Central memory CD4-positive, alpha-beta T cell (primary cell): ENCODE results near the gene GFPT1.
"Not testable (repeated sequence)": the region's sequence is repeated elsewhere in the genome, so short reads cannot be mapped to it uniquely, and the experiment has no call there.

Experiments used
- DNase-seq: peaks from one replicate; pipeline ENCODE4 v3.0.0; 2022

Gene GFPT1

GRCh38 chr2:69383176-69383812 lies 3.7 kb downstream of the GFPT1 start:
- no peak for DNase-seq

DNA sequence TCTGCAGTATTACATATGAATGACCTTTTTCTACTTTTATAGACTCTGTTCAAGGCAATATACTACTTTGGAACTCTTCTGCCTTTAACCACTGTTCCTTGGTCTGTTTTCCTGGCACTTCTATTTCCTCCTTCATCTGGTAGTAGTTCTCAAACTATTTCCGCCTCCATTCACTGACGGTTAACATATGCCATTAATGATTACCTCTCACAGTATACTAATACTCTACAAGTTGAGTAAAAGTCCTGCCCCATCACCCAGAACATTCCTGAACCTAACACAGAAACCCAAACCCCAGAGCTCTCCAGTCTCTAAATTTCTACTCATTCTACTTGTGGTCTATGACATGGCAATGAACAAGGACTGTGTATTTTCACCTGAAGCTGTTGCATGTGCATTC lies 4.5 kb downstream of the GFPT1 start:
- DNase-seq: no peak

DNA sequence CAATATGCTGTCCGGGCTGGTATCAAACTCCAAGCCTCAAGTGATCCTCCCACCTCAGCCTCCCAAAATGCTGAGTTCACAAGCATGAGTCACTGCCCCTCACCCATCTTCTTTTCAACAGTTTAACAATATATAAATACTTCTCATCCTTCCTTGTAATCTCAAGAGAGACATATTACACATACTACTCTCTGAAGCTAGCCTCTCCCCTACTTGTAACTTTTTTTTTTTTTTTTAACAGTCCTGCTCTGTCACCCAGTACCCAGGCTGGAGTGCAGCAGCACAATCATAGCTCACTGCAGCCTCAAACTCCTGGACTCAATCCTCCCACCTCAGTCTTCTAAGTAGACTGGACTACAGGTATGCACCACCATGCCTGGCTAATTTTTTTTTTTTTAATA lies 5.7 kb downstream of the GFPT1 start:
- DNase-seq: no peak

- DNase-seq: no peak
Measured at GRCh38 chr2:69380072-69380917, 6.7 kb downstream of the GFPT1 start.

DNA sequence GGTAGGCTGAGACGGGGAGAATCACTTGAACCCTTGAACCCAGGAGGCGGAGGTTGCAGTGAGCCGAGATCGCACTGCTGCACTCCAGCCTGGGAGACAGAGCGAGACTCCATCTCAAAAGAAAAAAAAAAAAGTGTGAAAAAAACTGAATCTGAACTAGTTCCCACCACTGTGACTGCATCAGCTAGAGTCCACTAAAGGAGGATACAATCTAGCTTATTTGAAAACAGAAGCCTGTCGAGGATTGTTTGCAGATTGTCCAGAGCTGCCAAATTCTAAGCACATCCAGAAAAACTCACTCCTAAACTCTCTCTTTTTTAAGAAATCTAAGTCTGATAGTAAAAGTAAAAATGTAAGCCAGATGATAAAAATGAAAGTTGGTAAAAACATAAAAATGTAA lies 10.6 kb downstream of the GFPT1 start:
- no peak for DNase-seq

DNA sequence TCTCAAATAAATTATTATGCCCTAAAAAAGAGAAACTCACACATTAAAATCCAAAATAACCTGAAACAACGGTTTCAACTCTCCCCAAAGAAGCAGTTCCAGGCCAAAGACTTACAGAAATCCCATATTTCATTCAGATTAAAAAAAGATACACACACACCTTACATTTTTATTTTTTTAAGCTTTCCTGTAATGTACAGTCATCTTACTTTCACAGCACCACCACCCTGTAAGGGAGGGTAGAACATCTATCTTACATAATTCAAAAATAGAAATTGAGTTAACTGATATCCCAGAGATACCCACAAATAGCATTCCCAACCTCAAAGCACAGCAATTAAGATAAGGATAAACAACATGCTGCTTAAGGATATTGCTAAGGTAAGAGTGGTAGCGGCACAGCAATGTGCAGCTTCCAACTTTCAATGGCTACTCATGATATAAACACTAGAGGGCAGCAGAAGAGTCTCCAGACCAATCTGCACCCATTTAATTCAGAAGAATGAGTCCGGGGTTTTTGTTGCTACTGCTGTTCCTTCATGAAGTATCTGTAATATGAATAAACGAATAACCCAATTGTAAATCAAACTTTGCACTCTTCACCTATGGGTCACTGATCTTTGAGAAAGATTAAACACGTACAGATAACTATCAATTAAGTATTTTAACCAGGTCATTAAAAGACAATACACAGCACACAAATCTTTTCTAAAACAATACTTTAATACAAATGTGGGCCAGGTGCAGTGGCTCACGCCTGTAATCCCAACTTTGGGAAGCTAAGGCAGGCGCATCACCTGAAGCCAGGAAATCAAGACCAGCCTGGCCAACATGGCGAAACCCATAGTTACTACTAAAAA lies 11.3 kb downstream of the GFPT1 start:
- DNase-seq: peak; percentile 29

DNA sequence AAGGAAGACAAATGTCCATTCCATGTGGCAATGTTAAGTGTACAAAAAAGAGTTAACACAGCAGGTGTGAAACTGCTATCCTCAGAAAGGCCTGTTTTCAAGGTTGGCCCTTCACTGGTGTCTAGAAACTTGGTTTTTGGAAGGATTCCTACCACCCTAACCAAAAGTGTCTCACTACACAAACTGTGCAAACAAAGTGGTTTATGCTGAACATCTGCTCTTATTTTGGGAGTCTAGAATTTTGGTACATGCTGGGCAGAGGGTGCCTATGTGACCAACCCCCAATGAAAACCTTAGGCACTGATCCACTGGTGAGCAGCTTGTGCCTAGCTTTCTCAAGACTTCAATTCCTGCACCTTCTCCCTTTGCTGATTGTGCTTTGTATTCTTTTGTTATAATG lies 14.3 kb downstream of the GFPT1 start:
- DNase-seq: no peak

GRCh38 chr2:69369802-69370201 lies 17.2 kb downstream of the GFPT1 start:
- no peak for DNase-seq

DNA sequence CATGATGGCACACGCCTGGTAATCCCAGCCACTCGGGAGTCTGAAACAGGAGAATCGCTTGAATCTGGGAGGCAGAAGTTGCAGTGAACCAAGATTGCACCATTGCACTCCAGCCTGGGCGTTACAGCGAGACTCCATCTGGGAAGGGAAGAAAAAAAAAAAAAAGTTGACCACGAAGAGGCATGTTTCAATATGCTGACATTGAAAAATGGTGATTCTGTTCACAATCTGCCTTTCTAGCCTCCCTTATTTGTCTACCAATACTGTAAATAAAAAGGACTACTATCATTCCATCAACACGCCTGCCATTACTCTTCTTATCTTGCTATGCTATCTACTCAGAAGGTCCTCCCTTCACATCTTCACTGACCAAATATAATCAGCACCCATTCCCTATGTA lies 18.4 kb downstream of the GFPT1 start:
- DNase-seq: no peak

GRCh38 chr2:69359371-69359770 lies 27.7 kb downstream of the GFPT1 start:
- no peak for DNase-seq

GRCh38 chr2:69358914-69359313 lies 28.1 kb downstream of the GFPT1 start:
- no peak for DNase-seq

- DNase-seq: no peak
Measured at GRCh38 chr2:69356471-69356870, 30.6 kb downstream of the GFPT1 start.

DNA sequence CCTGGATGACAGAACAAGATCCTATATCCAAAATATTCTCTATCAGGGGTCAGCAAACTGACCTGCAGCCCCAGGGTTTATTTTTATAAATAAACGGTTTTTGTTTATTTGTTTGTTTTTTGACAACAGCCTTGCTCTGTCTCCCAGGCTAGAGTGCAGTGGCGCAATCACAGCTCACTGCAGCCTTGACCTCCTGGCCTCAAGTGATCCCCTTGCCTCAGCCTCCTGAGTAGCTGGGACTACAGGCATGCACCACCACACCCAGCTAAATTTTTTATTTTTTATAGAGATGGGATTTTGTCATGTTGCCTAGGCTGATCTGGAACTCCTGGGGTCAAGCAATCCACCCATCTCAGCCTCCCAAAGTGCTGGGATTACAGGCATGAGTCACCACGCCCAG lies 32.1 kb downstream of the GFPT1 start:
- DNase-seq: not testable (repeated sequence)

- DNase-seq: no peak
Measured at GRCh38 chr2:69353360-69353759, 33.7 kb downstream of the GFPT1 start.

GRCh38 chr2:69348781-69349180 lies 38.2 kb downstream of the GFPT1 start:
- no peak for DNase-seq

DNA sequence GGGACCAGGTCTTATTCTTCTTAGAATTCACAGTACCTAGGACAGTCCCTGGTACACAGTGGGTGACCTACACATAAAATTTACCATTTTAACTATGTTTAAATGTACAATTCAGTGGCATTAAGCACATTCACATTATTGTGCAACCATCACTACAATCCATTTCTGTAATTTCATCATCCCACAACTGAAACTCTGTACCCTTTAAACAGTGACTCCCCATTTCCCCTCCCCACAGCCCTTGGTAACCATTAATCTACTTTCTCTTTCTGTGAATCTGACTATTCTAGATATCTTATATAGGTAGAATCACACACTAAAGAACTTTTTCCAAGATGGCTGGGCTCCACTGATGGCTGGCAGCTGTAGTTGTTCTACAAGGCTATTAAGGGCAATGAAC lies 41.6 kb downstream of the GFPT1 start:
- DNase-seq: no peak

- no peak for DNase-seq
Measured at GRCh38 chr2:69344305-69344704, 42.7 kb downstream of the GFPT1 start.

DNA sequence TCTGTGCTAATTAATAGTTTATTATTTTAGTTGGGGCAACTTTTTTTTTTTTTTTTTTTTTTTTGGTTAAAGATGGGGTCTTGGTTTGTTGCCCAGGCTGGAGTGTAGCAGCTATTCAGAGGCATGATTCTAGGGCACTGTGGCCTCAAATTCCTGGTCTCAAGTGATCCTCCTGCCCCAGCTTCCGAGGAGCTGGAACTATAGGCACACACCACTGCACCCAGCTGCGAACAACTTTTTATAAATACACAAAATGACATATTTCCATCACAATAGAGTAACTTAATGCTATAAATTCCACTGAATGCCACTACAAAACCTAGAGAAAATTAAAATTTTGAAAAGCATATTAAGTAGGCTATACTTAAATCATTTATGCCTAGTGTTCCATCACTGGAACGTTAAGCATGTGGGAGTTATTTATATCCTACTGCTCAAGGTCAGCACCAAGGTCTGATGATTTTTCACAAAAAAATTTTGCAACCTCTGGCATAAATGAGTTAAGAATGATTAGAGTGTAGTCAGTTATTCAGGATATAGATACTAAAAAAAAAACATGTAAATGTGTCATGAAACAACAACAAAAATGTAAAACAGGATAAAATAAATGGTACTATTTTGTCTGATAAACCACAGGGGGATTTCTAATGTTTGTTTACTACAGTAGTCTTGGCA lies 46.8 kb downstream of the GFPT1 start:
- no peak for DNase-seq

DNA sequence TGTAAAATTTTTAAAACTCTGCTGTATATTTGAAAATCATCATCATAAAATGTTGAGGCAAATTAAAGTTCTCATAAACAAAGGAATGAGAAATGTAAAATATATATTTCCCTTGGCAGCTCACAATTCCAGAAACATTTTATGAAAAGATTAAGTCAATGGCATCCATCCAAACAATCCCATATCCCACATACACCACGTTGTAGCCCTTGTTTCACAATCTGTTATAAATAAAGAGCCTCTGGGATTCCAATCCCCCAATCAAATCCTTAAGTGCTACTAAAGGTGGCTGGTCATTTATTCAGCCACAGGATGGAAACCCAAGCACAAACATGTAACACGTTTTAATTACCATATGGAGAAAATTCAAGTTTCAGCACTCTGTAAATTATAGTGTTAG lies 51.7 kb downstream of the GFPT1 start:
- no peak for DNase-seq

GRCh38 chr2:69333352-69333751 lies 53.7 kb downstream of the GFPT1 start:
- no peak for DNase-seq

- no peak for DNase-seq
Measured at GRCh38 chr2:69330781-69331180, 56.2 kb downstream of the GFPT1 start.

DNA sequence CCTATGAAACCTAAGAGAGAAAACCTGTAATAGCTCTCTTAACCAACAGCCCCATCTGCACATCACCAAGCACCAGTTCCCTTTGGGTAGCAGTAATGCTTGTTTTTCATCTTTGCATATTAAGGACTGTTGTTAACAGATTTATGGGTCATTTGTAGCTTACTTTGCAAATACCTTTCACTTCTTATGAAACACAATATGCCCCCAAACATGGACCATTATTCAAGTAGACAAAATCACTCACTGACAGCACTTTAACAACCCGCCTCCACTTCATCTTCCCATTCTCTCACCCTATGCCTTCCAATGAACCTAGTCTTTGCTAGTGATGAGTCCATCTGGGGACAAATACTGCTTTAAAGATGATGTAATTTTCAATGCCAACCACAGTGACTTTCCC lies 64.4 kb downstream of the GFPT1 start:
- DNase-seq: no peak

GRCh38 chr2:69316550-69316949 lies 70.5 kb downstream of the GFPT1 start:
- no peak for DNase-seq
